A375 (cell line): Measurements from ENCODE around the gene CKAP2L. TPM values are rescaled to one million over a fixed set of nuclear protein-coding genes. Genes with fewer than 3 reads are reported as not detected.

Source experiments
- total RNA-seq: library from RNA; depleted of rRNA; stranded (reverse); fragments of >200 nt; shearing (Covaris generic); gene quantifications from 2 replicates; pipeline ENCODE4 v1.2.3, GENCODE V29; 2014; rRNA removed

CKAP2L gene, protein sequence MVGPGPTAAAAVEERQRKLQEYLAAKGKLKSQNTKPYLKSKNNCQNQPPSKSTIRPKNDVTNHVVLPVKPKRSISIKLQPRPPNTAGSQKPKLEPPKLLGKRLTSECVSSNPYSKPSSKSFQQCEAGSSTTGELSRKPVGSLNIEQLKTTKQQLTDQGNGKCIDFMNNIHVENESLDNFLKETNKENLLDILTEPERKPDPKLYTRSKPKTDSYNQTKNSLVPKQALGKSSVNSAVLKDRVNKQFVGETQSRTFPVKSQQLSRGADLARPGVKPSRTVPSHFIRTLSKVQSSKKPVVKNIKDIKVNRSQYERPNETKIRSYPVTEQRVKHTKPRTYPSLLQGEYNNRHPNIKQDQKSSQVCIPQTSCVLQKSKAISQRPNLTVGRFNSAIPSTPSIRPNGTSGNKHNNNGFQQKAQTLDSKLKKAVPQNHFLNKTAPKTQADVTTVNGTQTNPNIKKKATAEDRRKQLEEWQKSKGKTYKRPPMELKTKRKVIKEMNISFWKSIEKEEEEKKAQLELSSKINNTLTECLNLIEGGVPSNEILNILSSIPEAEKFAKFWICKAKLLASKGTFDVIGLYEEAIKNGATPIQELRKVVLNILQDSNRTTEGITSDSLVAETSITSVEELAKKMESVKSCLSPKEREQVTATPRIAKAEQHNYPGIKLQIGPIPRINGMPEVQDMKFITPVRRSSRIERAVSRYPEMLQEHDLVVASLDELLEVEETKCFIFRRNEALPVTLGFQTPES
- 14.0 and 17.8 TPM in 2 replicates for total RNA-seq

DNA sequence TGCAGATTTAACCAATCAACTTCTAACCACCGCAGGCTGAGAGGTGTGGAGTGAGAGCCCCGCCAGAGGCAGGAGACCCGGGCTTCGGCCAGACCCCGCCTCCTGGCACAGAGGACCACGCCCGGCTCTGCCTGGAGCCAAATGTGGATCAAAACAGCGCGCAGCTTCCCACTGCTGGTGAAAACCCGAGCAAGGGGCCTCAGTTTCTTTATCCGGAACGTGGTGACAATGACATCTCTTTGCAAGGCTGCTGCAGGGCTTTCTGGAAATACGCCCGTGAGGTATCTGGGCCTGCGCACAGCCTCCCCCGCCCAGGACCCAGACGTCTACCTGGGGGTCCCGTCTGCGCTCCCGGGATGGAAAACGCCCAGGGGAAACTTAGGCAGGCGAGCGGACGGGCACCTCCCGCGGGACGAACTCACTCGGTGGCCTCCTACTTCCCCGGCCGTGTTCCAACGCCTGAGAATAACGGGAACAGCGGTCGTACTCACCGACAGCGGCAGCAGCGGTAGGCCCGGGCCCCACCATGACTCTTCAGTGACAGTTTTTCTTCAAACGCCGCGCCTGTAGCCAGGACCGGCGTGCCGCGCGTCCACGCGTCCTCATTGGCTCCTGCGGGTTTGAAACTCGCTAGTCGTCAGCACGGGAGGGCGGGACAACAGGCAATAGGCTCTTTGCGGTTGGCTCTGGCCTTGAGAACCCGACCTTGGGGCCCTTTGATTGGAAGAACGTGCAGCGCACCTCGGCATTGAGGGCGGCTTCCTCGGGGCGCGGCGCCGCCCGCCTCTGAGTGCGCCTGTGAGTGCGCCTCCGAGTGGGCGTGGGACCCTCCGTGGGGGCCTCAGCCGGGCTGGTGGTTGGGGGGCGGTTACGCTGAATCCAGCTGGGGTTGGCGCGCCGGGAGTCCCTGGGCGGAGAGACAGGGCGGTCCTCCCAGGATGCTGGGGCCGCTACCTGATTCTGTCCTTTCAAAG lies at the start of gene CKAP2L:
Gene CKAP2L, minus strand, starts transcription at position 539 of the 974 bp plus-strand sequence. Its CDS starts 11 bp downstream, at position 528.

DNA sequence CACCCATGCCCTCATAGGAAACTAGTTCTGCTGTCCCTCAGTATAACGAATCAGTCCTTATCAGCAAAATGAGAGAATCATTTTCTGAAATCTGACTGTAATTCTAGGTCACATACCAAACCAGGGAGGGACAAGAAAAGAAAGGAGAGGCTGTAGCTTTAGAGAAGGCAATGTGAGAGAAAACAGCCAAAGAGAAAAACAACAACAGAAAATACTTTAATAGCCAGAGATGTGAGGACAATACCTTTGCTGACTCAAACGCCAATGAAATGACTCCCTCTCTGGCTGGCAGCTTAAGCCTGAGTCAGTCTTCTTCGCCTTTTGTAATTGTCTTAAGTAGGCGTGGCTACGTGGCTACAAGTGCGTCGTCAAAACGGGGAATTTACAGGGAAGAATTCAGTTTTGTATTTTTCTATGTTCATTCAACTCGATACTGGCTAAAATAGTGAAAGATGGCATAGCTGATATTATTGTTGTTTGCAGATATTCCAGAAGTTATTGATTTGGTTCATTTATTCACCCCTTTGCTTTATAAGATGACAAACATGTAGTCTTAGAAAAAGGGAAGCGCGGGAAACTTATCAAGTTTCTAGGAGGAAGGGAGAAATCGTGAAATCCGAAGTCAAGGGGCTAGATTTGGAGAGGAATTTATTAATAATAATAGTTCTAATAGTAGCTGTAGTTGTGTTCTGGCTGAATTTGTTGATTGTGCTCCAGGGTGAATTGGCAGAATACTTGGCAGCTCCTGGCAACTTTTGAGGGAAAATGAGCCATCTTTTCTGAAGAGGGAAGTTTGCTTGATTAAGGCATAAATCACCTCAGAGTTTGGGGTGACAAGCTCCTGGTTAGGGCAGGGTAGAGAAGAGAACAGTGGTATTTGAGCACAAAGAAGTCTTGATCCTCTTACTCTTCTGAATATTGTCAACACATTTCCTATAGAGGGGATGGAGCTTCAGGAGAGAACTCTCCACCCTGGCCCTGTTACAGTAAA lies 20.1 kb upstream of the CKAP2L start, which contains the start of gene IL1A:
Gene IL1A, minus strand, starts transcription at position 295 of the 991 bp plus-strand sequence. CDS start 723 bp downstream, outside the sequence.

GRCh38 chr2:112720785-112721184 lies 43.6 kb downstream of the CKAP2L start, which contains the start of gene NT5DC4:
Gene NT5DC4 (plus strand): TSS chr2:112721020. CDS start chr2:112721080, 60 bp downstream.

Other genes starting within 250 kb of the CKAP2L start
- 30.1 and 34.1 TPM in 2 replicates for gene POLR1B, start 222.1 kb downstream of the CKAP2L start, total RNA-seq
- gene CHCHD5, start 180.0 kb downstream of the CKAP2L start, total RNA-seq, result 20.5 and 28.5 TPM in 2 replicates
- 209 and 237 TPM in 2 replicates for gene SLC20A1, start 118.7 kb downstream of the CKAP2L start, total RNA-seq
- gene NT5DC4, start 43.6 kb downstream of the CKAP2L start, total RNA-seq, result not detected in 2 replicates
- 4.2 and 8.8 TPM in 2 replicates for gene IL1A, start 19.9 kb upstream of the CKAP2L start, total RNA-seq
- 11.6 and 13.3 TPM in 2 replicates for gene IL1B, start 72.2 kb upstream of the CKAP2L start, total RNA-seq
- 1.0 and 2.1 TPM in 2 replicates for gene IL37, start 146.6 kb upstream of the CKAP2L start, total RNA-seq
- not detected in 2 replicates for gene IL36G, start 213.4 kb upstream of the CKAP2L start, total RNA-seq
- gene IL36A, start 240.8 kb upstream of the CKAP2L start, total RNA-seq, result not detected in 2 replicates